Measurements from ENCODE around the gene FMO1. TPM values are rescaled to one million over a fixed set of nuclear protein-coding genes. Genes with fewer than 3 reads are reported as not detected.

Gene FMO1
- not detected for total RNA-seq

- H3K27ac ChIP-seq = peak within 1 kb of the TSS in 1 of 2 donors; percentile 5
- no peak within 1 kb of the TSS for H3K4me3 ChIP-seq
- H3K9me3 ChIP-seq = no peaks in the 10 kb centered on the region
- TF ChIP-seq, protein P1, sequence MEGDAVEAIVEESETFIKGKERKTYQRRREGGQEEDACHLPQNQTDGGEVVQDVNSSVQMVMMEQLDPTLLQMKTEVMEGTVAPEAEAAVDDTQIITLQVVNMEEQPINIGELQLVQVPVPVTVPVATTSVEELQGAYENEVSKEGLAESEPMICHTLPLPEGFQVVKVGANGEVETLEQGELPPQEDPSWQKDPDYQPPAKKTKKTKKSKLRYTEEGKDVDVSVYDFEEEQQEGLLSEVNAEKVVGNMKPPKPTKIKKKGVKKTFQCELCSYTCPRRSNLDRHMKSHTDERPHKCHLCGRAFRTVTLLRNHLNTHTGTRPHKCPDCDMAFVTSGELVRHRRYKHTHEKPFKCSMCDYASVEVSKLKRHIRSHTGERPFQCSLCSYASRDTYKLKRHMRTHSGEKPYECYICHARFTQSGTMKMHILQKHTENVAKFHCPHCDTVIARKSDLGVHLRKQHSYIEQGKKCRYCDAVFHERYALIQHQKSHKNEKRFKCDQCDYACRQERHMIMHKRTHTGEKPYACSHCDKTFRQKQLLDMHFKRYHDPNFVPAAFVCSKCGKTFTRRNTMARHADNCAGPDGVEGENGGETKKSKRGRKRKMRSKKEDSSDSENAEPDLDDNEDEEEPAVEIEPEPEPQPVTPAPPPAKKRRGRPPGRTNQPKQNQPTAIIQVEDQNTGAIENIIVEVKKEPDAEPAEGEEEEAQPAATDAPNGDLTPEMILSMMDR (IDR thresholded peaks at IDR 0.05) = no peak
- no peaks in the 10 kb centered on the region for H3K4me1 ChIP-seq
- H3K27me3 ChIP-seq = no peaks in the 10 kb centered on the region
- no peak for DNase-seq (ENCODE audit: low spot score in 2 of 2)
- intact Hi-C loops (cut with DNase I) = no loop called here
- no peaks in the 10 kb centered on the region for H3K36me3 ChIP-seq
Observed at GRCh38 chr1:171248302-171248701, at the start of gene FMO1. Gene FMO1 (plus strand): TSS chr1:171248494. CDS start chr1:171258088, 9,594 bp downstream.

DNA sequence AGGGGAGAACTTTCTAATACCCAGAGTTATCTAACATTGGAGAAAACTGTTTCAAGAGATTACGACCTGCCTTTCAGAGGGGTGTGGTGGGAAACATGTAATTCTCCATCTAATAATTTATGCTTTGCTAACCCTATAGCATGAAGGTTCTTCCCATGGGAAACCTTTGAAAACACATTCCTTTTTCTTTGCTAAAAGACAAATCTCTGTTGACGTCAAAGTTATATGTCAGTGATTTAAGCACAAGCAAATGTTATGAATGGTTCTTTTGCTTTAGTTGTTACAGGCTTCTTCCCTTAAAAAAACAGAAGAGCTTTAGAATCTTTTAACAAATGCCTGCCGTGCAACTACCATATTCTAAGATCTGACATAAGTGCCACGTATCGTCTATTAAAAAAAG, 44.0 kb upstream of the FMO1 start:
- Histone ChIP-seq H3K27me3 (no peaks in the 10 kb centered on the region), H3K4me1 (peaks cover 0 to under 1% of the 10 kb centered on the region in 2 donors), H3K27ac (no peak overlapping the region), H3K9me3 (no peaks in the 10 kb centered on the region), H3K36me3 (peaks cover 72 to 99% of the 10 kb centered on the region in 2 donors), H3K4me3 (no peak overlapping the region)
- TF ChIP-seq, protein P1 (IDR thresholded peaks at IDR 0.05) = no peak
- DNase-seq (ENCODE audit: low spot score in 2 of 2) = no peak
- intact Hi-C loops (cut with DNase I) = no loop called here

DNA sequence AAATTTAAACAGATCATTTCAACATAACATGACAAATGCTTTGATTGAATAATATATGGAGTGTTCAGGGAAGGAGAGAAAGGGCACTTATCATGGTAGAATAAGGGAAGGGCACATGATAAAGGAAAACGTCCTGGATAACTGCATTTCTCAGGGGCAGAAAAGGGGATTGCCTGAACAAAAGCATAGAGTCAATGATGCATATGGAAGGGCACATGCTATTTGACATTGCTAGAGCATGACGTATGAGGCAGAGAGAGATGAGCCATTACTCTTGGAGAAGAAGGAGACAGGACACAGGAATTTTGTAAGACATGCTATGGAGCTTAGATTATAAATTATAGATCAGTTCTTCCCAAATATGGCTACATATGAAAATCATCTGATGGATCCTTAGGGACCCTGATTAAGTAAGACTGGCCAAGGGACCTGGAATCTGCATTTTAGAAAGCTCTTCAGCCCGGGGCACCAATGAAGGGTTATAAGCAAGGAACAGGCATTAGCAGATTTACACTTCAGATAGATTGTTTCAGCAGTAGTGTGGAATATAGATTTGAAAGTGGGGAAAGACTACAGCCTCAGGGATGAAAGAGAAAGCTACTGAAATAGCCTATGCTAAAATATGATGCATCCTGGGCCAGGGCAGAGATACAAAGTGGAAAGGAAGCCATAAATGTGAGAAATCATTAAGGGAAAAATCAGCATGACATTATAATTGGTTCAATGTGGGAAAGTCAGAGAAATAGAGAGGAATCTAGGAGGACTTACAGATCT, 41.9 kb upstream of the FMO1 start:
- H3K27me3 ChIP-seq = no peaks in the 10 kb centered on the region
- no peaks in the 10 kb centered on the region for H3K4me1 ChIP-seq
- TF ChIP-seq, protein P1 (IDR thresholded peaks at IDR 0.05) = no peak
- H3K9me3 ChIP-seq = no peaks in the 10 kb centered on the region
- peak overlapping the region; percentile 44 to 70 for H3K27ac ChIP-seq
- intact Hi-C loops (cut with DNase I) = no loop called here
- DNase-seq (ENCODE audit: low spot score in 2 of 2) = no peak
- no peak overlapping the region for H3K4me3 ChIP-seq
- H3K36me3 ChIP-seq = peaks cover 51 to 85% of the 10 kb centered on the region in 2 donors

- intact Hi-C loops (cut with DNase I) = no loop called here
- Histone ChIP-seq H3K4me1 (no peaks in the 10 kb centered on the region), H3K9me3 (no peaks in the 10 kb centered on the region), H3K27me3 (no peaks in the 10 kb centered on the region), H3K4me3 (no peak overlapping the region), H3K36me3 (peaks cover 45 to 82% of the 10 kb centered on the region in 2 donors), H3K27ac (peak overlapping the region; percentile 44 to 70)
- TF ChIP-seq, protein P1 (IDR thresholded peaks at IDR 0.05) = no peak
- no peak for DNase-seq (ENCODE audit: low spot score in 2 of 2)
Observed at GRCh38 chr1:171206978-171207355, 41.3 kb upstream of the FMO1 start.

DNA sequence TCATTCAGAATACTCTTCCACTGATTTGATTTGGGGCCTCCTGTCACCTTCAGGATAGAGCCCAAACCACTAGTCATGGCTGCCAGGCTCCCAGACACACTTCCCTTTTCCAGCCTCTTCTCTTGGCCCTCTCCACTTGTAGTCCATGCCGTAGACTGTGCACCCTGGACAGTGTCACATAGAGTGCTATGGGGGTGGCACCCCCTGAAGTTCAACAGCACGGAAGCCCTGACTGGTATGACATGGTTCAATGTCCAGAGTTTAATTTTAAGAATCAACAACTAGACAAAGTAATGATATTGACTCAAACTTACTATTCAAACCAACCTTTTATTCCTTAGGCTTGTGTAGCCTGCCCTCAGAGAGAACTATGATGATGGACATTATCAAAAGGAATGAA, 40.9 kb upstream of the FMO1 start:
- Histone ChIP-seq H3K36me3 (peaks cover 41 to 78% of the 10 kb centered on the region in 2 donors), H3K4me3 (no peak overlapping the region), H3K4me1 (no peaks in the 10 kb centered on the region), H3K27ac (peak overlapping the region; percentile 44 to 70), H3K27me3 (no peaks in the 10 kb centered on the region), H3K9me3 (no peaks in the 10 kb centered on the region)
- DNase-seq (ENCODE audit: low spot score in 2 of 2) = no peak
- TF ChIP-seq, protein P1 (IDR thresholded peaks at IDR 0.05) = no peak
- intact Hi-C loops (cut with DNase I) = no loop called here

All from ascending aorta (tissue), 2 donors.